Epithelial cell of proximal tubule (primary cell): ENCODE results near the gene VSIG2. TPM values are rescaled to one million over a fixed set of nuclear protein-coding genes. Genes with fewer than 3 reads are reported as not detected.
A peak's percentile ranks its signal among the peaks of the same experiment; 100 is the strongest.

ENCODE experiments used
- DNase-seq: peaks from one replicate; pipeline ENCODE4 v3.0.0-alpha.2; 2011; ENCODE audit warnings: low read depth
- H3K4me3 ChIP-seq: 2 replicates; pipeline ENCODE4 v1.5.1; 2011; ENCODE audit warnings: low read depth, mild to moderate bottlenecking, low read length
- total RNA-seq: library from RNA; depleted of rRNA; stranded (reverse); fragments of >200 nt; gene quantifications from 2 replicates; pipeline ENCODE4 v1.2.3, GENCODE V29; 2015
- TF ChIP-seq, protein P1 (sequence below): conservative IDR thresholded peaks from 2 replicates; pipeline ENCODE4 v1.5.1; 2012; ENCODE audit warnings: low read depth, mild to moderate bottlenecking, low read length

The VSIG2 gene
- total RNA-seq, 1 donor from 2014 or later: 0.40 TPM

DNA sequence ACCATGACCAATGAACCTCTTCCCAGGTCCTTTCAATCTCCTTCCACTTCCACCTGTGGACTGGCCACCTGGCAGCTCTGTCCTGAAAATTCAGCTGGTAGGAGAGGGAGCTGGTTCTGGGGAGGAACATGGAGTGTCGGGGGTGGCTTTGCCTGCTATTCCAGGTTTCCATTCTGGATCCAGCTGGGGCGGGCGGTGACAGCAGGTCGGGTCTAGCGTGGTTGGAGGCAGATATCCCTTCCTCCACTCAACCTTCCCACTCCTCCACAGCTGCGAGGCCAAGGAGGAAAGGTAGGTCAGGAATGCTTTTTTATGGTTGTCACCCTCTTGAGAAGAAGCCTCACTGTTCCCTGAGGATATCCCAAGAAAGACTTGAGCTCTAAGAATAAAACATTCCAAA lies 9.0 kb downstream of the VSIG2 start:
- DNase-seq: no peak
- TF ChIP-seq, protein P1, sequence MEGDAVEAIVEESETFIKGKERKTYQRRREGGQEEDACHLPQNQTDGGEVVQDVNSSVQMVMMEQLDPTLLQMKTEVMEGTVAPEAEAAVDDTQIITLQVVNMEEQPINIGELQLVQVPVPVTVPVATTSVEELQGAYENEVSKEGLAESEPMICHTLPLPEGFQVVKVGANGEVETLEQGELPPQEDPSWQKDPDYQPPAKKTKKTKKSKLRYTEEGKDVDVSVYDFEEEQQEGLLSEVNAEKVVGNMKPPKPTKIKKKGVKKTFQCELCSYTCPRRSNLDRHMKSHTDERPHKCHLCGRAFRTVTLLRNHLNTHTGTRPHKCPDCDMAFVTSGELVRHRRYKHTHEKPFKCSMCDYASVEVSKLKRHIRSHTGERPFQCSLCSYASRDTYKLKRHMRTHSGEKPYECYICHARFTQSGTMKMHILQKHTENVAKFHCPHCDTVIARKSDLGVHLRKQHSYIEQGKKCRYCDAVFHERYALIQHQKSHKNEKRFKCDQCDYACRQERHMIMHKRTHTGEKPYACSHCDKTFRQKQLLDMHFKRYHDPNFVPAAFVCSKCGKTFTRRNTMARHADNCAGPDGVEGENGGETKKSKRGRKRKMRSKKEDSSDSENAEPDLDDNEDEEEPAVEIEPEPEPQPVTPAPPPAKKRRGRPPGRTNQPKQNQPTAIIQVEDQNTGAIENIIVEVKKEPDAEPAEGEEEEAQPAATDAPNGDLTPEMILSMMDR: no peak
- H3K4me3 ChIP-seq: no peak overlapping the region

DNA sequence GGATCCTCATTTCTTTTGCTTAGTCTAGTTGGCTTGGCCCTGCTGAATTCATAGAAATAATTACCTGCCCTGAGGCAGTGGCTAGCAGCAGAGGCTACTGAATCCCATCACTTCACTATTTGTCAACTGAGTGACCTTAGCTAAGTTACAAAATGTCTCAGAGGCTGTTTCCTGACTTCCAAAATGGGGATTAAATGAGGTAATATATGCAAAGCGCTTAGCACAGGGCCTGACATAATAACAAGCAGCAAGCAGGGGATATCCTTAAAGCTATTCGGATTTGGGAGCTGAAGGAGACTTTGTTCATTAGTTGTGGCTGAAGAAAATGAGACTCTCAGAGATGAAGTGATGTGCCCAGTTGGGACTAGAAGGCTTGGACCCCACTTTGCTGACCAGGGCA lies 9.5 kb downstream of the VSIG2 start:
- TF ChIP-seq, protein P1: no peak
- H3K4me3 ChIP-seq: no peak overlapping the region
- no peak for DNase-seq

DNA sequence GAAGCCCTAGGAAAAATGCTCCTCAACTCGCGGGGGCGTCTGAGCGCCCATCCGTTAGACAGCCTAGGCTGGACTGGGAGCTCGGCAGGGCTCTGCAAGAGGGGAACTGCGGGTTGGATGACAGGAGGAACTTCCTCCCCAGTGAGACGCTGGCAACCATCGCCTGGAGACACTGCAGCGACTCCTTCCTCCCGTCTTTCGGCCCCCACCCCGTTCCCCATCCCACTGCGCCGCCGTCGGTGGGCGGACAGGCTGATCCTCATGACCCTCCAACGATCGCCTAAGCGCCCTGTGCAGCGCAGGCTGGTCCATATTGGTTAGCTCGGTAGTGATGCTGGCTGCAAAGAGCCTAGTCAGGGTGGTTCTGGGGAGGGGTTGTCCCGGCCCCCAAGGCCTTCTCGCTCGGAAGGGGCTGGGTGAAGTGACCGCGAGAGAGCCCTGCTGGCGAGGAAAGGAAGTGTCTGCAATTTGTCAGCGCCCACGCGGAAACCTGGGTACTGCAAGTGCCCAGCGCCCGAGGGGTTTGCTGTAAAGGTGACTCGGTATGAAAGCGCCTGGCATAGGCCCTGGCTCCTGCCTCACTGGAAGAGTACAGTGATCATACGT lies 11.7 kb downstream of the VSIG2 start:
- TF ChIP-seq, protein P1: peak; percentile 44
- H3K4me3 ChIP-seq: peak overlapping the region; percentile 57
- no peak for DNase-seq

DNA sequence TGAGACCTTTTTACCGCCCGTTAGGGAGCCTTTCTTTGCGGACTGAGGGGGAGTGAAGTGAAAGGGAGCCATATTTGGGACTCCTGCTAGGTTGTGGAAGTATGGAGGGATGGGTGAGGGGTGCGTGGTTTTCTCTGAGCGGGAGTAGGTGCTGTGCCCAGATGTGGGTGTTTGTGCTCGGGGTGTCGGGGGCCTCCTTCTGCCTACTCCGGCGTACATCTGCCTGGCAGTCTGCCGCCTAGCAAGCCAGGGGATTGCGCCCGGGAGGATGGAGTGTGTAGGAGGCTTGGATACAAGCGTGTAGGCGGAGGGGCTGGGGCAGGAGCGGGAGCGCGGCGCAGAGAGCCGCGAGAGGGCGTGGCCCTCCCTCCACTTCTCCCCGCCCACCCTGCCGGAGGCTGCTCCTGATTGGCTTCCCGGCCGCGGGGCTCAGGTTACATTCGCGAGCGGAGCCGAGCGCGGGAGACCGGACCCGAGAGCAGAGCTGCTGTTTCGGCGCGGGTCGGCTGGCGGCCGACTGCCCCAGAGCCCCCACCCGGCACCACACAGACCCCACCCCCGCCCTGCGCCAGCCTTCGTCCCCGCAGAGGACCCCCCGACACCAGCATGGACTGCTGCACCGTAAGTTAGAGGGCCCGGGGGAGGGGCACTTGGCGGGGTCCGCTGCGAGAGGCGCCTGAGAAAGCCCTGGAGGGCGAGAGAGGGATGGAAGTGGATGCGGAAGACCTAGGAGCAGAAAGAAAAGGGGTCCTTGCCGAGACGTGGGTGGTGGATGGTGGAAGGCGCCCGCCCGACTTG lies 12.4 kb downstream of the VSIG2 start, which contains the start of gene NRGN:
TSS of gene NRGN (plus strand) at position 464 of the 798 bp plus-strand sequence. CDS start at position 607, 143 bp downstream.
- no peak for DNase-seq
- TF ChIP-seq, protein P1: no peak
- peak within 1 kb of the TSS; percentile 57 for H3K4me3 ChIP-seq

DNA sequence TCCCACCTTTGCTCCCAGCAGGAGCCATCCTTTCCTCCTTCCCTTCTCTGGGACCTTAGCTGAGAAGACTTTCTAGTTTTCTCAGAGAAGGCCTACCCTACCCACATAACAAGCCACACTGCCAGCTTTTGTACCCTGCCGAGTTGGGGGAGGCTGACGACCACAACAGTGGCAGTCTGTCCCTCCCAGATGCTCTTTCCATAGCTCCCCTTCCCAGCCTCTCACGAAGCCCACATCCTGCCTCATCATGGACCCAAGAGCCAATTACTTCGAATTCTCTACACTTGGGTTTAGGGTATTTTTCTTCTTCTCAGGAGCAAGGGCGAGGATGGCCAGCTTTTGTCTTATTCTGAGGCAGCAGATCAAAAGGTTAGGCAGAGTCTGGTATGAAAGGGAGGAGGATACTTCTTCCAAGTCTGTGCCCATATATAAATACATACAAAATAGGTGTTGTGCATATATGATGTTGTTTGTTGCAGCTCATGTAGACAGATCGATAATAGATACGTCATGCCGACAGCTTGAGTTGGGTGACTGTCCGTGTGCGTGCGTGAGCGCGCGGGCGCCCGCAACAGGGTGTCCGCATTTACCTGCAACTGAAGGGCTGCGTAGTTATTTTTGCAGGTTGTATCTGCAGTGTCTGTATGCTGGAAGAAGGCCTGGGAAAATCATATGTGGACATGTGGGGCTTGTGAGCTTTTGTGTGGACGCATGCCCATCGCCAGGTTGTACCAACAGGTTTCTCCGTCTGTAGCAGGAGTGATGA lies 13.2 kb downstream of the VSIG2 start:
- DNase-seq: no peak
- TF ChIP-seq, protein P1: no peak
- peak overlapping the region; percentile 57 for H3K4me3 ChIP-seq

DNA sequence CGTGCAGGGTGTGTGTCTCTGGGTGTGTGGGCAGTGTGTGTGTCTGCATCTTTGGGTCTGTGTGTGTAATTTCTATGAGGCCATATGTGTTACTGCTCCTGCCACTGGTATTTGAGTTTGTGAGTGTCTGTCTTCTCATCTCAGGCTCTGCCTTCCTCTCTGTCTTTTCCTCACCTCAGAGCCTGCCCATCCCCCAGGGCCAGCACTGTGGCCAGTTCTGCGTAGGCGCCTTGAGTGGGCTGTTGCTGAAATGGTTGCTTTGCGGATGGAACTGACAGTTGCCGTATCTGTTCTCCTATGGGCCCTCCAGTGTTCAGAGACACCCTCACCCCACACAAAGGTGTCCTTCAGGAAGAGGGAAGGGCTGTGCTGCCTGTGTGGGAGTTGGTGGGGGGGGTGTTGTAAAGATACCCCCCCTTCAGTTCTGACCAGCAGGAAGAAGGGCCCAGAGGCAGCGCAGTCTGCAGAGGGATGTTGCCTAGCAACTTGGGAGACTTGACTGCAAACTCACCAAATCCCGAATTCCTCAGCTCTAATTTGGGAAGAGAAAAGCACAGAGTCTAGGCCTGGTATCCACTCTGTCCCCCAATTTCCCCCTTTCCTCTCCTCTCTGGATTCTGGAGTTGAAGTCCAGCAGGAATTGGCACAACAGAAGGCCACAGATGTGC lies 14.3 kb downstream of the VSIG2 start:
- no peak overlapping the region for H3K4me3 ChIP-seq
- TF ChIP-seq, protein P1: no peak
- no peak for DNase-seq
